Rectal smooth muscle tissue (tissue), 1 donor: Measurements from ENCODE around the gene RSBN1L.
"Not testable (repeated sequence)": the region's sequence is repeated elsewhere in the genome, so short reads cannot be mapped to it uniquely, and the experiment has no call there.

Source experiments
- H3K27ac ChIP-seq: one replicate; pipeline ENCODE4 v1.7.0; 2013; ENCODE audit warnings: low read depth, low read length, inconsistent platforms
- H3K27me3 ChIP-seq: one replicate; pipeline ENCODE4 v1.7.0; 2013; ENCODE audit warnings: low read length; ENCODE audit not compliant: control insufficient read depth, insufficient read depth
- H3K36me3 ChIP-seq: one replicate; pipeline ENCODE4 v1.7.0; 2013; ENCODE audit warnings: low read length; ENCODE audit not compliant: control insufficient read depth, insufficient read depth
- H3K4me1 ChIP-seq: one replicate; pipeline ENCODE4 v1.7.0; 2013; ENCODE audit warnings: low read length; ENCODE audit not compliant: control insufficient read depth, insufficient read depth
- H3K4me3 ChIP-seq: one replicate; pipeline ENCODE4 v1.7.0; 2013; ENCODE audit warnings: low read length
- H3K9ac ChIP-seq: one replicate; pipeline ENCODE4 v1.7.0; 2013; ENCODE audit warnings: low read length

Gene RSBN1L

GRCh38 chr7:77765906-77766800 is 69.9 kb downstream of the RSBN1L start:
- no peak overlapping the region for H3K27ac ChIP-seq
- peaks cover 3% of the 10 kb centered on the region for H3K4me1 ChIP-seq
- H3K36me3 ChIP-seq, result no peaks in the 10 kb centered on the region
- H3K9ac ChIP-seq, result no peak overlapping the region
- no peak overlapping the region for H3K4me3 ChIP-seq
- no peaks in the 10 kb centered on the region for H3K27me3 ChIP-seq

- Histone ChIP-seq H3K9ac (no peak overlapping the region), H3K4me3 (no peak overlapping the region), H3K27me3 (no peaks in the 10 kb centered on the region), H3K4me1 (peaks cover 3% of the 10 kb centered on the region), H3K36me3 (no peaks in the 10 kb centered on the region), H3K27ac (no peak overlapping the region)
Measured at GRCh38 chr7:77766801-77767605, 70.7 kb downstream of the RSBN1L start.

DNA sequence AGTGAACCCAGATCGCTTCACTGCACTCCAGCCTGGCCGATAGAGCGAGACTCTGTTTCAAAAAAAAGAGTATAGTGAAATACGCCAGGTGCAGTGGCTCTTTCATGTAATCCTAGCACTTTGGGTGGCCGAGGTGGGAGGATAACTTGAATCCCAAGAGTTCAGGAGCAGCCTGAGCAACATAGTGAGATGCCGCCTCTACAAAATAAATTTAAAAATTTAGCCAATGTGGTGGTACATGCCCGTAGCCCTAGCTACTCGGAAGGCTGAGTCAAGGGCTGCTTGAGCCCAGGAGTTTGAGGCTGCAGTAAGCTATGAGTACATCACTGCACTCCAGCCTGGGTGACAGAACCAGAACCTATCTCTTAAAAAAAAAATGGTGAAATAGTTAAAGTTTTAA is 74.1 kb downstream of the RSBN1L start:
- H3K36me3 ChIP-seq, result peaks cover 4% of the 10 kb centered on the region
- peaks cover 3% of the 10 kb centered on the region for H3K4me1 ChIP-seq
- H3K27me3 ChIP-seq, result no peaks in the 10 kb centered on the region
- H3K27ac ChIP-seq, result no peak overlapping the region
- no peak overlapping the region for H3K4me3 ChIP-seq
- no peak overlapping the region for H3K9ac ChIP-seq

DNA sequence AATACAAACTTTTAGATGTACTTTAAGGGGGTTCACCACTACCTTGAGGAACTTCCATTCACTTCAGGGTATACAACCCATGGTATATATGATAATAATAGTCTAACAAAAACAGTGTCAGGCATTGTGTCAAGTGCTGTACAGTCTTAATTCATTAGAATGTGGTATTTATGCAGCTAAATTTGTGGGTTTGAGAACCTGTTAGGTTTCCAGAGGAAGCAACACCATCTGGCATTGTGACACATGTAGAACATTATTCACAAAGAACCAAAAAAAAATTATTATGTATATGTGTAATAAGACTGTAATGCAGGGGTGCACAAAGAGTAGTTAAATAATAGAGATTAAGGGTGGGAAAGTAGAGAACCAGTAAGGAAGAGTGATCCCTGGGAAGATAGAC is 75.6 kb downstream of the RSBN1L start:
- no peak overlapping the region for H3K9ac ChIP-seq
- no peak overlapping the region for H3K4me3 ChIP-seq
- no peak overlapping the region for H3K27ac ChIP-seq
- no peaks in the 10 kb centered on the region for H3K4me1 ChIP-seq
- H3K27me3 ChIP-seq, result no peaks in the 10 kb centered on the region
- peaks cover 4% of the 10 kb centered on the region for H3K36me3 ChIP-seq

DNA sequence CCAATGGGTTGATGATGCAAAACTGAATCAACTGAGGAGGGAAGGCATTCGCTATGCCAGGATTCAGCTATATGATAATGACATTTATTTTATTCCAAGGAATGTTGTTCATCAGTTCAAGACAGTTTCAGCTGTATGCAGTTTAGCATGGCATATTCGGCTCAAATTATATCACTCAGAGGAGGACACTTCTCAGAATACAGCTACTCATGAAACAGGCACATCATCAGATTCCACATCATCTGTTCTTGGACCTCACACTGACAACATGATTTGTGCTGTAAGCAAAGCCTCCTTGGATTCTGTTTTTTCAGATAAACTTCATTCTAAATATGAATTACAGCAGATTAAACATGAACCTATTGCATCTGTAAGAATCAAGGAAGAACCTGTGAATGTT is 82.3 kb downstream of the RSBN1L start:
- Histone ChIP-seq H3K27me3 (no peaks in the 10 kb centered on the region), H3K4me1 (no peaks in the 10 kb centered on the region), H3K4me3 (no peak overlapping the region), H3K9ac (no peak overlapping the region), H3K36me3 (peaks cover 4% of the 10 kb centered on the region), H3K27ac (no peak overlapping the region)

- Histone ChIP-seq H3K27ac (no peak overlapping the region), H3K4me3 (no peak overlapping the region), H3K9ac (no peak overlapping the region), H3K36me3 (peaks cover 2% of the 10 kb centered on the region), H3K4me1 (no peaks in the 10 kb centered on the region), H3K27me3 (no peaks in the 10 kb centered on the region)
Measured at GRCh38 chr7:77782383-77782782, 86.1 kb downstream of the RSBN1L start.

DNA sequence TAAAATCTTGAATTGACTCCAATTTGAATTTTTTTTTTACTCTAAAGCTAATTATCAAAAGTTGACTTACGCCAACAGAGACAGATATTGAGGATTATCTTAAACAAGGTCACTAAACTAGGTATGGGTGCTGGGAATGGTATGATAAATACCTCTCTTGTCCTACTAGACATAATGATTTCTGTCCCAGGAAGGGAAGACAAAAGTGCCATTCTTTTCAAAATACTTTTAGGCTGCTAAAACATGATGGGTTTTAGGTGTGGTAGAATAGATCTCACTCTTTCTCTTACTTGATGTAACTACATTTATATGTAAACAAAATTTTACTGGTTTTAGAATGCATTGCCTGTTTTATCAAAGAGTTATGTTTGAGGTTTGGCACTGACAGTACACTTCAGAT is 86.9 kb downstream of the RSBN1L start:
- Histone ChIP-seq H3K36me3 (peaks cover 2% of the 10 kb centered on the region), H3K4me1 (no peaks in the 10 kb centered on the region), H3K27ac (no peak overlapping the region)

DNA sequence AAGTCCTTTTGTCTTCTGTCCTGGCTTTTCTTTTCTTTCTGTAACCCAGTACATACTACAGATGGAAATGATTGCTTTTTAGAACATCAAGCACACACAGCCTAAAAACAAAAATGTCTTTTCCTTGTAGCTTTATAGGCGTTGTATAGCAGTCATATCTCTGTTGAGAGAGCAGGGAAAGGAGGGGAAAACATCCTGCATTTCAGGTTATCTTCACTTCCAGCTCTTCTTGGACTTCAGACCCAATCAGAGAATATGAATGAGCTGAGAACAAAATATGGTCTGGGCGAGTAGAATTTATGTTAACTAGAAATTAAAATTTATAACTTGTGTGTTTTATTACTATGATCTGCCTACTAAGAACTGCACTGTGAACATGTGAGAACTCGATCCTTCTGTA is 87.3 kb downstream of the RSBN1L start:
- Histone ChIP-seq H3K36me3 (peaks cover 2% of the 10 kb centered on the region), H3K9ac (no peak overlapping the region), H3K27me3 (no peaks in the 10 kb centered on the region), H3K4me1 (no peaks in the 10 kb centered on the region), H3K27ac (no peak overlapping the region), H3K4me3 (no peak overlapping the region)

More for the DNA sequence above, 86.9 kb downstream of the RSBN1L start:
- H3K27me3 ChIP-seq, result no peaks in the 10 kb centered on the region
- no peak overlapping the region for H3K4me3 ChIP-seq
- no peak overlapping the region for H3K9ac ChIP-seq

GRCh38 chr7:77784426-77784825 is 88.2 kb downstream of the RSBN1L start:
- not testable (repeated sequence) for H3K27ac ChIP-seq, H3K27me3 ChIP-seq, H3K4me1 ChIP-seq, H3K4me3 ChIP-seq, H3K36me3 ChIP-seq, H3K9ac ChIP-seq

DNA sequence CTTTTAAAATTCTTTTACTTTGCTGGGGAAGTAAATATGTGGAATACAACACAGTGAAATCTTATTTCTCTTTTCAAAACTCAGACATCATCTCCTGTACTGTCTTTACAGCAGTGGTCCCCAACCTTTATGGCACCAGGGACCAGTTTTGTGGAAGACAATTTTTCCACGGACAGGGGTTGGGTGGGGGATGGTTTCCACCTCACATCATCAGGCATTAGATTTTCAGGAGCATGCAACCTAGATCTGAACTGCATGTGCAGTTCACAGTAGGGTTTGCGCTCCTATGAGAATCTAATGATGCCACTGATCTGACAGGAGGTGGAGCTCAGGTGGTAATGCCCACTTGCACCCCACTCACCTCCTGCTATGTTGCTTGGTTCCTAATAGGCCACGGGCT is 89.8 kb downstream of the RSBN1L start:
- Histone ChIP-seq H3K36me3 (peaks cover 2% of the 10 kb centered on the region), H3K27me3 (no peaks in the 10 kb centered on the region), H3K9ac (no peak overlapping the region), H3K27ac (no peak overlapping the region), H3K4me1 (no peaks in the 10 kb centered on the region), H3K4me3 (no peak overlapping the region)

DNA sequence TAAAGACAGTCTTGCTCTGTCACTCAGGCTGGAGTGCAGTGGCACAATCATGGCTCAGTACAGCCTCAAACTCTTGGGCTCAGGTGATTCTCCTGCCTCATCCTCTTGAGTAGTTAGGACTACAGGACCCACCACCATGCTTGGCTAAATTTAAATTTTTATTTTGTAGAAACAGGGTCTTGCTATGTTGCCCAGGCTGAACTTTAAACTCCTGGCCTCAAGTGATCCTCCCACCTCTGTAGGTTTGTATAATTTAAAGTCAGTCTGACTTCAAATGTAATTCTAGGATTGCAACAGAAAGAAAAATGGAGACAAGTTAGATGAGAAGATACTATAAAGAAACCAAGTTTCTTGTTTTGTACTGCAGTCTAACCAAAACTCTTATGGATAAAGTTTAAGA is 90.5 kb downstream of the RSBN1L start:
- no peak overlapping the region for H3K9ac ChIP-seq
- peaks cover 2% of the 10 kb centered on the region for H3K36me3 ChIP-seq
- H3K4me3 ChIP-seq, result no peak overlapping the region
- H3K4me1 ChIP-seq, result no peaks in the 10 kb centered on the region
- no peaks in the 10 kb centered on the region for H3K27me3 ChIP-seq
- no peak overlapping the region for H3K27ac ChIP-seq

GRCh38 chr7:77788327-77788902 is 92.2 kb downstream of the RSBN1L start:
- Histone ChIP-seq H3K27me3 (no peaks in the 10 kb centered on the region), H3K36me3 (peaks cover 2% of the 10 kb centered on the region), H3K9ac (no peak overlapping the region), H3K4me3 (no peak overlapping the region), H3K27ac (no peak overlapping the region), H3K4me1 (no peaks in the 10 kb centered on the region)
